Parathyroid adenoma (tissue), 2 donors: ENCODE measurements around the gene PIK3C2G.
"Not testable (repeated sequence)": the region's sequence is repeated elsewhere in the genome, so short reads cannot be mapped to it uniquely, and the experiment has no call there.

ENCODE experiments used
- H2AFZ ChIP-seq: fragments of 300-600 bp; sonication (generic); one replicate; pipeline ENCODE4 v1.7.0; 2017; ENCODE audit warnings: antibody characterized with exemption, mild to moderate bottlenecking
- H3K27ac ChIP-seq: fragments of 300-600 bp; sonication (generic); one replicate; pipeline ENCODE4 v1.7.0; 2017
- H3K27me3 ChIP-seq: fragments of 300-600 bp; sonication (generic); one replicate; pipeline ENCODE4 v1.7.0; 2017; ENCODE audit warnings: low read length; ENCODE audit not compliant: control insufficient read depth, insufficient read depth
- H3K36me3 ChIP-seq: fragments of 300-600 bp; sonication (generic); one replicate; pipeline ENCODE4 v1.7.0; 2017; ENCODE audit warnings: low read length; ENCODE audit not compliant: control insufficient read depth, insufficient read depth
- H3K4me1 ChIP-seq: fragments of 300-600 bp; sonication (generic); one replicate; pipeline ENCODE4 v1.7.0; 2017; ENCODE audit warnings: control low read depth
- H3K4me2 ChIP-seq: fragments of 300-600 bp; sonication (generic); one replicate; pipeline ENCODE4 v1.7.0; 2017; ENCODE audit warnings: low read length
- H3K4me3 ChIP-seq: fragments of 300-600 bp; sonication (generic); one replicate; pipeline ENCODE4 v1.7.0; 2017; ENCODE audit warnings: low read depth, low read length
- H3K79me2 ChIP-seq: fragments of 300-600 bp; sonication (generic); one replicate; pipeline ENCODE4 v1.7.0; 2017; ENCODE audit warnings: control low read depth
- H3K9ac ChIP-seq: fragments of 300-600 bp; sonication (generic); one replicate; pipeline ENCODE4 v1.7.0; 2017; ENCODE audit warnings: mild to moderate bottlenecking
- H3K9me3 ChIP-seq: fragments of 300-600 bp; sonication (generic); one replicate; pipeline ENCODE4 v1.7.0; 2017; ENCODE audit warnings: low read length; ENCODE audit not compliant: control insufficient read depth
- CTCF ChIP-seq: fragments of 300-600 bp; sonication (generic); IDR thresholded peaks from one replicate; pipeline ENCODE4 v1.7.0; 2017; ENCODE audit warnings: antibody characterized with exemption, mild to moderate bottlenecking
- donor health status: primary hyperparathyroidism.

PIK3C2G gene

GRCh38 chr12:18254081-18254480 lies 7.2 kb upstream of the PIK3C2G start:
- no peak for TF ChIP-seq CTCF
- no peak overlapping the region for H3K9ac ChIP-seq
- no peaks in the 10 kb centered on the region for H3K36me3 ChIP-seq
- no peak overlapping the region for H3K27ac ChIP-seq
- H3K4me2 ChIP-seq: no peak overlapping the region
- H3K9me3 ChIP-seq: no peaks in the 10 kb centered on the region
- H3K79me2 ChIP-seq: no peaks in the 10 kb centered on the region
- no peaks in the 10 kb centered on the region for H3K4me1 ChIP-seq
- no peak overlapping the region for H3K4me3 ChIP-seq
- no peaks in the 10 kb centered on the region for H3K27me3 ChIP-seq
- no peak overlapping the region for H2AFZ ChIP-seq

DNA sequence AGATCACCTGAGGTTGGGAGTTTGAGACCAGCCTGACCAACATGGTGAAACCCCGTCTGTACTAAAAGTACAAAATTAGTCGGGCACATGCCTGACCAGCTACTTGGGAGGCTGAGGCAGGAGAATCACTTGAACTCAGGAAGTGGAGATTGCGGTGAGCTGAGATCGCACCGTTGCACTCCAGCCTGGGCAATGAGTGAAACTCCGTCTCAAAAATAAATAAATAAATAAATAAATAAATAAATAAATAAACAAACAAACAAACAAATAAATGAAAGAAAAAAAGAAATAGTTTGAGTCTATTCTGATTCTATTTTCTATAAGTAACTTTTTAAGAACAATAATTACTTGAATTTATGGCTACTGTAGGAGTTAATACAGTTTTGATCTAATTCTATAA lies 6.3 kb upstream of the PIK3C2G start:
- not testable (repeated sequence) for H3K27me3 ChIP-seq, H3K27ac ChIP-seq, H3K36me3 ChIP-seq, H2AFZ ChIP-seq, H3K4me3 ChIP-seq, H3K9ac ChIP-seq, H3K9me3 ChIP-seq, H3K79me2 ChIP-seq, H3K4me1 ChIP-seq, H3K4me2 ChIP-seq

GRCh38 chr12:18257251-18257650 lies 4.1 kb upstream of the PIK3C2G start:
- no peak overlapping the region for H3K9ac ChIP-seq

DNA sequence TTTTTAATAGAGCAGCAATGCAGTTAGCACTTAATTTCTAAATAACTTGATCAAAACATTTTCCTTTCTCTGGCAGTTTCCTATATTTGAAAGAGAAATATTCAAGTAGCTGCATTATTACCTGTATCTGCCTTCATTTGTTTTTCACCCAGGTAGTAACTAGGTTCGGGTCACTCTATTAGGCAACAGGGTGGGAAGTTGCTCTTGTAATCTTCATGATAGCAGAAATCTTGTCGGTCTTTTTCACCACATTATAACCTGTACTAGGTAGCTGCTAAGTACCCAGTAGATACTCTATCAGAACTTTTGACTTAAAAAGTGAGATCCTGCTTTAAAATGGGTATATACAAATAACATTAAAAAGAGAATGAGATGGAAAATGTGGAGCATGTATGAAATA lies 2.4 kb upstream of the PIK3C2G start:
- H3K9me3 ChIP-seq: no peaks in the 10 kb centered on the region
- H3K27ac ChIP-seq: no peak overlapping the region
- no peaks in the 10 kb centered on the region for H3K36me3 ChIP-seq
- H3K79me2 ChIP-seq: no peaks in the 10 kb centered on the region
- H2AFZ ChIP-seq: peak overlapping the region; percentile 31
- no peaks in the 10 kb centered on the region for H3K4me1 ChIP-seq
- no peak overlapping the region for H3K9ac ChIP-seq
- no peaks in the 10 kb centered on the region for H3K27me3 ChIP-seq
- H3K4me3 ChIP-seq: no peak overlapping the region
- no peak for TF ChIP-seq CTCF
- H3K4me2 ChIP-seq: no peak overlapping the region

More at GRCh38 chr12:18257251-18257650, 4.1 kb upstream of the PIK3C2G start:
- H3K4me3 ChIP-seq: no peak overlapping the region
- H3K27me3 ChIP-seq: no peaks in the 10 kb centered on the region
- H3K4me2 ChIP-seq: no peak overlapping the region
- no peak for TF ChIP-seq CTCF
- no peak overlapping the region for H3K27ac ChIP-seq
- H2AFZ ChIP-seq: no peak overlapping the region
- no peaks in the 10 kb centered on the region for H3K79me2 ChIP-seq
- H3K4me1 ChIP-seq: no peaks in the 10 kb centered on the region
- no peaks in the 10 kb centered on the region for H3K36me3 ChIP-seq
- H3K9me3 ChIP-seq: no peaks in the 10 kb centered on the region

DNA sequence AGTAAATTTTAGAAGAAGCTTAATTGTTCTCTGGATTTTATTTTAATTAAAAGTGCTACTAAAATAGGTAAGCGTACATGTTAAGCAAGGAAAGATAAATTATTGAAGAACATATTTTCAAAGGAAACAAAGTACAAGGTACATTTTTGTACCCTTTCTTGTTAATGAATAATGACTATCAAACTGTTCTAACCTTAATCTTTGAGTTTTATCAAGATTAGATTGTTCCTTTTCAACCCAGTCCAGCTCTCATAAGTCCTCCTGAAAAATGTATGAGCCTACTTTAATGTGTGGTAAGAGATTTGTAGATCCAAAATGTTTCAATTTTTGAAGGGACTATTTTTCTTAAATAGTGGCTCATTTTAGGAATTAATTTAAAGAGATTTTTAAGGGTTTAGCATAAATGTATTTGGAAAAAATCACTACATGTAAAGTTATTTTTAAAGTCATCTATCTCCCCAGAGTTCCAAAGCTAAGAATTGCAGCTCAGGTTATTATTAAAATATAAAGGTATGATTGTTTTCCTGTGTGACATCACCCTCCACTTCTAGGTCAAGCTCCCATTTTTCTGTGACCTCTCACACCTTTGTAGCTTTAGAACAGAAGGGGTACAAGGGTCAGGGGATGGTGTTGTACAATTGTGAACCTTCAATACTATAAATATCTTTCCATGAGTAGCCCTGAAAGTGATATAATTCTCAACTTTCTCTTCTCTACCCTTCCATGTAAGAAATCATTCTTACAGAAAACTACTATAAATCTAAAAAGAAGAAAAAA lies 1.2 kb upstream of the PIK3C2G start:
- Histone ChIP-seq H3K79me2 (no peaks in the 10 kb centered on the region), H3K36me3 (no peaks in the 10 kb centered on the region), H3K27ac (peak overlapping the region; percentile 24), H3K4me3 (no peak overlapping the region), H3K4me2 (no peak overlapping the region), H3K27me3 (no peaks in the 10 kb centered on the region), H3K4me1 (no peaks in the 10 kb centered on the region), H3K9ac (no peak overlapping the region), H3K9me3 (no peaks in the 10 kb centered on the region), H2AFZ (peak overlapping the region; percentile 13)
- no peak for TF ChIP-seq CTCF
